ENCODE data around the gene APOL1. TPM values are rescaled to one million over a fixed set of nuclear protein-coding genes. Genes with fewer than 3 reads are reported as not detected.
"Not testable (repeated sequence)": the region's sequence is repeated elsewhere in the genome, so short reads cannot be mapped to it uniquely, and the experiment has no call there.

APOL1 gene
- total and polyA plus RNA-seq, 7 donors, result 6.6 to 64.0 (median 16.0) TPM

DNA sequence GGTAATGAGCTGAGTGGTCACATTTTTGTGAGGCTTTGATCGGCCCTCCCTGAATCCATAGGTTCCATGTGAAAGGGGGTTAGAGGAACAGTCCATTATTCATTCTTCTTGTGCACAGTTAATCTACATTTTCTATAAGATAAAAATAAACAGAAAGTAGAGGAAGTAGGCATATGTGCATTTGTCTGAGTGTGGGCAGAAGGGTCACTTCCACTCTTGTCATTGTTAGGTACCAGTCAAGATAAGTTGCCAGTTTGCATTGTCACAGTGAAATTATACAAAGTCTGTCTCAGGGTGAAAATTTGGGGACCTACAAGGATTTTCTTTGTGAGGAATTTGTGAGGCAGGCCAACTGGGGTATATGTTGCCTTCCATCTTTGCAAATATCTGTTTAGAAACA is 46.7 kb upstream of the APOL1 start:
- no peaks in the 10 kb centered on the region for H3K27me3 ChIP-seq
- H3K9me3 ChIP-seq, result no peaks in the 10 kb centered on the region
- no peaks in the 10 kb centered on the region for H3K36me3 ChIP-seq
- peaks cover 0 to 13% (median 9%) of the 10 kb centered on the region in 4 donors for H3K4me1 ChIP-seq
- no peak overlapping the region for H3K27ac ChIP-seq
- H3K4me3 ChIP-seq, result no peak overlapping the region
- intact Hi-C loops (cut with DNase I), result no loop called here
- TF ChIP-seq POLR2A (IDR thresholded peaks at IDR 0.05) (no peak), EP300 (IDR thresholded peaks at IDR 0.05) (no peak), POLR2AphosphoS5 (IDR thresholded peaks at IDR 0.05) (no peak)
- TF ChIP-seq, protein P1, sequence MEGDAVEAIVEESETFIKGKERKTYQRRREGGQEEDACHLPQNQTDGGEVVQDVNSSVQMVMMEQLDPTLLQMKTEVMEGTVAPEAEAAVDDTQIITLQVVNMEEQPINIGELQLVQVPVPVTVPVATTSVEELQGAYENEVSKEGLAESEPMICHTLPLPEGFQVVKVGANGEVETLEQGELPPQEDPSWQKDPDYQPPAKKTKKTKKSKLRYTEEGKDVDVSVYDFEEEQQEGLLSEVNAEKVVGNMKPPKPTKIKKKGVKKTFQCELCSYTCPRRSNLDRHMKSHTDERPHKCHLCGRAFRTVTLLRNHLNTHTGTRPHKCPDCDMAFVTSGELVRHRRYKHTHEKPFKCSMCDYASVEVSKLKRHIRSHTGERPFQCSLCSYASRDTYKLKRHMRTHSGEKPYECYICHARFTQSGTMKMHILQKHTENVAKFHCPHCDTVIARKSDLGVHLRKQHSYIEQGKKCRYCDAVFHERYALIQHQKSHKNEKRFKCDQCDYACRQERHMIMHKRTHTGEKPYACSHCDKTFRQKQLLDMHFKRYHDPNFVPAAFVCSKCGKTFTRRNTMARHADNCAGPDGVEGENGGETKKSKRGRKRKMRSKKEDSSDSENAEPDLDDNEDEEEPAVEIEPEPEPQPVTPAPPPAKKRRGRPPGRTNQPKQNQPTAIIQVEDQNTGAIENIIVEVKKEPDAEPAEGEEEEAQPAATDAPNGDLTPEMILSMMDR (IDR thresholded peaks at IDR 0.05), result no peak
- WGBS, 2 donors, result 89 to 91% methylated on average over 1 of the region's 1 CpG
- no peak for DNase-seq

DNA sequence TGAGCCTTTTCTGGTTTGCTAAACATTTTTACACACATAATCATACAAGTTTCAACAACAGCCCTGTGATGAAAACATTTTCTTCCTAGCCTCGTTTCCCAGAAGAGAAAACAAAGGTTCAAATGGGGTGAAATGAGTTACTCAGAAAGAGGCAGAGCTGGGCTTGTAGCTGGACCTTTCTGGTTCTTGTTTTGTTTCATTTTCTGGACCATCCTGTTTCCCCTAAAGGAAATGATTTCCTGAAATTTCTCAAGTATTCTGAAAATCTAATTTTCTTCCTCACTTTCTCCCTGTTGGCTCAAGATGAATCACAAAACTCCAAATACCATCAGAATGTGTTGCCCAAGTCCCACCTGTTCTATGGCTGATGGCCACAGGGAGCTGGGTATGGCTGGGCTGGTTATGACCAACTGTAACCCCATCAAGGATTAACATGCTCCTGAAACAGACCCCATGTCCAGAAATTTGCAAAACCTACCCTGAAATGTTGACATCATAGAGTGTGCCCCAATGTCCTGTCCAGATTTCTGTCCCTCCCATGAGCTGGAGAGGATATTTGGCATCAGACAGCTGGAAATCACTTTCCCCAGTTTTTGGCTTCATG is 44.7 kb upstream of the APOL1 start:
- H3K27me3 ChIP-seq, result no peaks in the 10 kb centered on the region
- no peak for DNase-seq
- 42 to 51% methylated on average over 1 of the region's 1 CpG for WGBS, 2 donors
- no peak overlapping the region for H3K4me3 ChIP-seq
- no peaks in the 10 kb centered on the region for H3K9me3 ChIP-seq
- no peak overlapping the region for H3K27ac ChIP-seq
- TF ChIP-seq, protein P1 (IDR thresholded peaks at IDR 0.05), result no peak
- no peak for TF ChIP-seq POLR2AphosphoS5 (IDR thresholded peaks at IDR 0.05)
- no peak for TF ChIP-seq EP300 (IDR thresholded peaks at IDR 0.05)
- TF ChIP-seq POLR2A (IDR thresholded peaks at IDR 0.05), result no peak
- peaks cover 0 to 7% (median 0%) of the 10 kb centered on the region in 4 donors for H3K4me1 ChIP-seq
- intact Hi-C loops (cut with DNase I), result no loop called here
- no peaks in the 10 kb centered on the region for H3K36me3 ChIP-seq

GRCh38 chr22:36208914-36209313 is 44.0 kb upstream of the APOL1 start:
- intact Hi-C loops (cut with DNase I), result no loop called here
- 96 to 100% methylated on average over 1 of the region's 1 CpG for WGBS, 2 donors
- Histone ChIP-seq H3K4me1 (peaks cover 0 to 7% (median 0%) of the 10 kb centered on the region in 4 donors), H3K27ac (no peak overlapping the region), H3K9me3 (no peaks in the 10 kb centered on the region), H3K27me3 (no peaks in the 10 kb centered on the region), H3K4me3 (no peak overlapping the region), H3K36me3 (no peaks in the 10 kb centered on the region)
- DNase-seq, result no peak
- TF ChIP-seq POLR2AphosphoS5 (IDR thresholded peaks at IDR 0.05), result no peak
- no peak for TF ChIP-seq EP300 (IDR thresholded peaks at IDR 0.05)
- TF ChIP-seq, protein P1 (IDR thresholded peaks at IDR 0.05), result no peak
- TF ChIP-seq POLR2A (IDR thresholded peaks at IDR 0.05), result no peak

GRCh38 chr22:36209488-36209908 is 43.4 kb upstream of the APOL1 start:
- DNase-seq; H3K4me3 ChIP-seq; H3K36me3 ChIP-seq; H3K4me1 ChIP-seq; H3K27me3 ChIP-seq; H3K9me3 ChIP-seq; intact Hi-C loops (cut with DNase I); H3K27ac ChIP-seq: not testable (repeated sequence)
- WGBS, 2 donors, result 64 to 70% methylated on average over 5 of the region's 5 CpGs

DNA sequence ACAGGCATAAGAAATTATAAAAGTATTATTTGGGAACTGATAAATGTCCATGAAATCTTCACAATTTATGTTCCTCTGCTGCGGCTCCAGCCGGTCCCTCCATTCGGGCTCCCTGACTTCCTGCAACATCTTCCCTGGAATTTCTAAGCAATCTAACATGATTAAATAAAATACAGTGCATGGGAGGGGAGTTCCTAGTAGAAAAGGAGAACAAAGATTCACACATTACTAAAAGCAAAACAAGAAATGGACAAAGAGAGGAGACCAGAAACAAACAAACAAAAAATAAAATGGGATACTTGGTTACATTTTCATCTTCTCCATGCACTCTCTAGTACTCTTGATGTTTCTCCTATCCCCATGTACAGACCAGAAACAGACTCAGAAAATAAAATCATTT is 42.7 kb upstream of the APOL1 start:
- H3K27ac ChIP-seq, result no peak overlapping the region
- WGBS, 2 donors, result 88 to 95% methylated on average over 3 of the region's 3 CpGs
- H3K27me3 ChIP-seq, result no peaks in the 10 kb centered on the region
- TF ChIP-seq POLR2AphosphoS5 (IDR thresholded peaks at IDR 0.05), result no peak
- TF ChIP-seq POLR2A (IDR thresholded peaks at IDR 0.05), result no peak
- TF ChIP-seq EP300 (IDR thresholded peaks at IDR 0.05), result no peak
- TF ChIP-seq, protein P1 (IDR thresholded peaks at IDR 0.05), result no peak
- intact Hi-C loops (cut with DNase I), result no loop called here
- H3K36me3 ChIP-seq, result no peaks in the 10 kb centered on the region
- no peak for DNase-seq
- H3K4me3 ChIP-seq, result no peak overlapping the region
- H3K9me3 ChIP-seq, result no peaks in the 10 kb centered on the region
- peaks cover 0 to 7% (median 0%) of the 10 kb centered on the region in 4 donors for H3K4me1 ChIP-seq
